HEK293T (cell line): Measurements from ENCODE around the gene ARHGEF18.

Experiments
- ARNT ChIP-seq: fragments of 450-650 bp; IDR thresholded peaks from 2 replicates; pipeline ENCODE4 v1.6.1; 2017; ENCODE audit warnings: mild to moderate bottlenecking
- BHLHE40 ChIP-seq: fragments of 450-650 bp; IDR thresholded peaks from 2 replicates; pipeline ENCODE4 v1.6.1; 2016; ENCODE audit warnings: mild to moderate bottlenecking, moderate library complexity, borderline replicate concordance
- FOXK2 ChIP-seq: fragments of 450-650 bp; IDR thresholded peaks from 2 replicates; pipeline ENCODE4 v1.6.1; 2016; ENCODE audit warnings: mild to moderate bottlenecking
- NFRKB ChIP-seq: fragments of 450-650 bp; IDR thresholded peaks from 2 replicates; pipeline ENCODE4 v1.6.1; 2016; ENCODE audit warnings: mild to moderate bottlenecking, moderate library complexity
- SP1 ChIP-seq: fragments of 450-650 bp; IDR thresholded peaks from 2 replicates; pipeline ENCODE4 v1.6.1; 2017
- TARDBP ChIP-seq: fragments of 450-650 bp; IDR thresholded peaks from 2 replicates; pipeline ENCODE4 v1.6.1; 2016

- TF ChIP-seq NFRKB, result no peak
- no peak for TF ChIP-seq TARDBP
- no peak for TF ChIP-seq BHLHE40
- TF ChIP-seq SP1, result no peak
- no peak for TF ChIP-seq ARNT
- TF ChIP-seq FOXK2, result no peak
These were observed 20.1 kb upstream of the ARHGEF18 start for GRCh38 chr19:7328647-7329046.
